Measurements from ENCODE around the gene METTL25B.

METTL25B gene

GRCh38 chr1:156706657-156707416, 21.4 kb upstream of the METTL25B start:
- peak overlapping the region; percentile 87 for H2AK5ac ChIP-seq (ENCODE audit: low read depth, low read length)
- peak overlapping the region; percentile 61 for H3K23ac ChIP-seq (ENCODE audit: low read depth, low read length, poor library complexity)
- H3K79me1 ChIP-seq (ENCODE audit: low read depth, low read length), result peaks cover 6% of the 10 kb centered on the region
- H4K8ac ChIP-seq (ENCODE audit: low read depth, low read length), result no peak overlapping the region
- H2AFZ ChIP-seq (ENCODE audit: low read length), result peak overlapping the region; percentile 91
- peak overlapping the region; percentile 90 for H2BK5ac ChIP-seq (ENCODE audit: low read length)
- no peaks in the 10 kb centered on the region for H3K36me3 ChIP-seq (replicated peaks in 1 of 2; ENCODE audit: control insufficient read depth in 2 of 2, insufficient read depth in 2 of 2, low read length in 2 of 2)
- peak overlapping the region; percentile 92 for H3K27ac ChIP-seq (replicated peaks; ENCODE audit: low read length)
- H2BK15ac ChIP-seq (ENCODE audit: low read length), result peak overlapping the region; percentile 2
- peak overlapping the region; percentile 73 for H3K14ac ChIP-seq (ENCODE audit: low read length)
- H3K9ac ChIP-seq (ENCODE audit: low read depth, low read length, poor library complexity), result peak overlapping the region; percentile 81
- peak overlapping the region; percentile 41 for H2BK12ac ChIP-seq (ENCODE audit: low read length)
- peak; percentile 78 for DNase-seq (ENCODE audit: low spot score)
- peaks cover 58 to 66% of the 10 kb centered on the region in 2 donors for H3K4me1 ChIP-seq (ENCODE audit: control insufficient read depth in 2 of 2, insufficient read depth in 1 of 2, low read depth in 1 of 2, low read length in 2 of 2)
- H3K4me3 ChIP-seq (ENCODE audit: low read length in 2 of 2), result peak overlapping the region; percentile 63 to 72
- H2BK120ac ChIP-seq (ENCODE audit: low read depth, low read length), result peak overlapping the region; percentile 93
- H3K4me2 ChIP-seq (ENCODE audit: insufficient read depth, low read length, poor library complexity, severe bottlenecking), result peak overlapping the region; percentile 93
- peak overlapping the region; percentile 99 for H3K18ac ChIP-seq (ENCODE audit: low read length)
- H4K91ac ChIP-seq (ENCODE audit: low read depth, low read length, poor library complexity), result peak overlapping the region; percentile 98
- no peaks in the 10 kb centered on the region for H3K9me3 ChIP-seq (replicated peaks in 1 of 2; ENCODE audit: control insufficient read depth in 2 of 2, insufficient read depth in 1 of 2, low read depth in 1 of 2, low read length in 2 of 2)
- no peaks in the 10 kb centered on the region for H3K27me3 ChIP-seq (ENCODE audit: control insufficient read depth in 3 of 3, insufficient read depth in 3 of 3, low read depth in 1 of 3, low read length in 3 of 3)
- peak overlapping the region; percentile 19 for H3K4ac ChIP-seq (ENCODE audit: low read length)
- WGBS, 2 donors (ENCODE audit: extremely low coverage in 2 of 2, insufficient read length in 2 of 2, insufficient replicate concordance in 1 of 2), result no CpG with 5 or more reads among the region's 29 CpGs

GRCh38 chr1:156707417-156708217, 20.7 kb upstream of the METTL25B start:
- Histone ChIP-seq H4K91ac (ENCODE audit: low read depth, low read length, poor library complexity) (no peak overlapping the region), H3K23ac (ENCODE audit: low read depth, low read length, poor library complexity) (peak overlapping the region; percentile 8), H2BK120ac (ENCODE audit: low read depth, low read length) (peak overlapping the region; percentile 93), H3K79me1 (ENCODE audit: low read depth, low read length) (peaks cover 6% of the 10 kb centered on the region), H2AK5ac (ENCODE audit: low read depth, low read length) (peak overlapping the region; percentile 49), H3K4me3 (ENCODE audit: low read length in 2 of 2) (peak overlapping the region in 1 of 2 donors; percentile 63), H2BK5ac (ENCODE audit: low read length) (peak overlapping the region; percentile 90), H3K9me3 (replicated peaks in 1 of 2; ENCODE audit: control insufficient read depth in 2 of 2, insufficient read depth in 1 of 2, low read depth in 1 of 2, low read length in 2 of 2) (no peaks in the 10 kb centered on the region), H3K4me1 (ENCODE audit: control insufficient read depth in 2 of 2, insufficient read depth in 1 of 2, low read depth in 1 of 2, low read length in 2 of 2) (peaks cover 58 to 69% of the 10 kb centered on the region in 2 donors), H3K27ac (replicated peaks; ENCODE audit: low read length) (peak overlapping the region; percentile 92), H2BK12ac (ENCODE audit: low read length) (peak overlapping the region; percentile 95), H2AFZ (ENCODE audit: low read length) (peak overlapping the region; percentile 91), H3K9ac (ENCODE audit: low read depth, low read length, poor library complexity) (peak overlapping the region; percentile 81), H3K27me3 (ENCODE audit: control insufficient read depth in 3 of 3, insufficient read depth in 3 of 3, low read depth in 1 of 3, low read length in 3 of 3) (no peaks in the 10 kb centered on the region), H2BK15ac (ENCODE audit: low read length) (peak overlapping the region; percentile 2), H4K8ac (ENCODE audit: low read depth, low read length) (peak overlapping the region; percentile 4), H3K14ac (ENCODE audit: low read length) (peak overlapping the region; percentile 72), H3K4me2 (ENCODE audit: insufficient read depth, low read length, poor library complexity, severe bottlenecking) (peak overlapping the region; percentile 53), H3K4ac (ENCODE audit: low read length) (peak overlapping the region; percentile 47), H3K18ac (ENCODE audit: low read length) (peak overlapping the region; percentile 99), H3K36me3 (replicated peaks in 1 of 2; ENCODE audit: control insufficient read depth in 2 of 2, insufficient read depth in 2 of 2, low read length in 2 of 2) (no peaks in the 10 kb centered on the region)
- no CpG with 5 or more reads among the region's 8 CpGs for WGBS, 2 donors (ENCODE audit: extremely low coverage in 2 of 2, insufficient read length in 2 of 2, insufficient replicate concordance in 1 of 2)
- DNase-seq (ENCODE audit: low spot score), result no peak

GRCh38 chr1:156708218-156708661, 20.0 kb upstream of the METTL25B start:
- H3K27ac ChIP-seq (replicated peaks; ENCODE audit: low read length), result peak overlapping the region; percentile 92
- no peaks in the 10 kb centered on the region for H3K27me3 ChIP-seq (ENCODE audit: control insufficient read depth in 3 of 3, insufficient read depth in 3 of 3, low read depth in 1 of 3, low read length in 3 of 3)
- no peak overlapping the region for H3K14ac ChIP-seq (ENCODE audit: low read length)
- H3K18ac ChIP-seq (ENCODE audit: low read length), result peak overlapping the region; percentile 98
- peaks cover 56 to 68% of the 10 kb centered on the region in 2 donors for H3K4me1 ChIP-seq (ENCODE audit: control insufficient read depth in 2 of 2, insufficient read depth in 1 of 2, low read depth in 1 of 2, low read length in 2 of 2)
- peak overlapping the region; percentile 81 for H3K9ac ChIP-seq (ENCODE audit: low read depth, low read length, poor library complexity)
- H4K8ac ChIP-seq (ENCODE audit: low read depth, low read length), result no peak overlapping the region
- H3K4me2 ChIP-seq (ENCODE audit: insufficient read depth, low read length, poor library complexity, severe bottlenecking), result peak overlapping the region; percentile 53
- no peaks in the 10 kb centered on the region for H3K9me3 ChIP-seq (replicated peaks in 1 of 2; ENCODE audit: control insufficient read depth in 2 of 2, insufficient read depth in 1 of 2, low read depth in 1 of 2, low read length in 2 of 2)
- WGBS, 2 donors (ENCODE audit: extremely low coverage in 2 of 2, insufficient read length in 2 of 2, insufficient replicate concordance in 1 of 2), result no CpG with 5 or more reads among the region's 4 CpGs
- H3K4ac ChIP-seq (ENCODE audit: low read length), result peak overlapping the region; percentile 47
- peak overlapping the region; percentile 91 for H2BK120ac ChIP-seq (ENCODE audit: low read depth, low read length)
- peak overlapping the region; percentile 95 for H2BK12ac ChIP-seq (ENCODE audit: low read length)
- H2AFZ ChIP-seq (ENCODE audit: low read length), result peak overlapping the region; percentile 91
- no peak overlapping the region for H3K23ac ChIP-seq (ENCODE audit: low read depth, low read length, poor library complexity)
- peak overlapping the region in 1 of 2 donors; percentile 63 for H3K4me3 ChIP-seq (ENCODE audit: low read length in 2 of 2)
- H3K79me1 ChIP-seq (ENCODE audit: low read depth, low read length), result peaks cover 5% of the 10 kb centered on the region
- H2BK15ac ChIP-seq (ENCODE audit: low read length), result no peak overlapping the region
- no peak overlapping the region for H4K91ac ChIP-seq (ENCODE audit: low read depth, low read length, poor library complexity)
- no peaks in the 10 kb centered on the region for H3K36me3 ChIP-seq (replicated peaks in 1 of 2; ENCODE audit: control insufficient read depth in 2 of 2, insufficient read depth in 2 of 2, low read length in 2 of 2)
- peak overlapping the region; percentile 87 for H2BK5ac ChIP-seq (ENCODE audit: low read length)
- peak overlapping the region; percentile 49 for H2AK5ac ChIP-seq (ENCODE audit: low read depth, low read length)
- DNase-seq (ENCODE audit: low spot score), result no peak

- Histone ChIP-seq H3K27ac (replicated peaks; ENCODE audit: low read length) (peak overlapping the region; percentile 92), H3K36me3 (replicated peaks in 1 of 2; ENCODE audit: control insufficient read depth in 2 of 2, insufficient read depth in 2 of 2, low read length in 2 of 2) (no peaks in the 10 kb centered on the region), H2AK5ac (ENCODE audit: low read depth, low read length) (peak overlapping the region; percentile 22), H3K9me3 (replicated peaks in 1 of 2; ENCODE audit: control insufficient read depth in 2 of 2, insufficient read depth in 1 of 2, low read depth in 1 of 2, low read length in 2 of 2) (no peaks in the 10 kb centered on the region), H3K4ac (ENCODE audit: low read length) (no peak overlapping the region), H4K8ac (ENCODE audit: low read depth, low read length) (no peak overlapping the region), H3K23ac (ENCODE audit: low read depth, low read length, poor library complexity) (no peak overlapping the region), H2AFZ (ENCODE audit: low read length) (no peak overlapping the region), H3K14ac (ENCODE audit: low read length) (no peak overlapping the region), H3K18ac (ENCODE audit: low read length) (peak overlapping the region; percentile 29), H2BK12ac (ENCODE audit: low read length) (no peak overlapping the region), H3K79me1 (ENCODE audit: low read depth, low read length) (peaks cover 3% of the 10 kb centered on the region), H3K4me1 (ENCODE audit: control insufficient read depth in 2 of 2, insufficient read depth in 1 of 2, low read depth in 1 of 2, low read length in 2 of 2) (peaks cover 48 to 60% of the 10 kb centered on the region in 2 donors), H4K91ac (ENCODE audit: low read depth, low read length, poor library complexity) (no peak overlapping the region), H3K9ac (ENCODE audit: low read depth, low read length, poor library complexity) (no peak overlapping the region), H2BK5ac (ENCODE audit: low read length) (no peak overlapping the region), H3K4me3 (ENCODE audit: low read length in 2 of 2) (no peak overlapping the region), H2BK120ac (ENCODE audit: low read depth, low read length) (no peak overlapping the region), H3K27me3 (ENCODE audit: control insufficient read depth in 3 of 3, insufficient read depth in 3 of 3, low read depth in 1 of 3, low read length in 3 of 3) (no peaks in the 10 kb centered on the region), H2BK15ac (ENCODE audit: low read length) (peak overlapping the region; percentile 3), H3K4me2 (ENCODE audit: insufficient read depth, low read length, poor library complexity, severe bottlenecking) (no peak overlapping the region)
- no peak for DNase-seq (ENCODE audit: low spot score)
- no CpG with 5 or more reads among the region's 4 CpGs for WGBS, 2 donors (ENCODE audit: extremely low coverage in 2 of 2, insufficient read length in 2 of 2, insufficient replicate concordance in 1 of 2)
Observed at GRCh38 chr1:156709031-156709430, 19.2 kb upstream of the METTL25B start.

Data from neuronal stem cell (in vitro differentiated cells).